ENCODE data around the gene RASA3. TPM values are rescaled to one million over a fixed set of nuclear protein-coding genes. Genes with fewer than 3 reads are reported as not detected.

The RASA3 gene
- total RNA-seq, 1 experiment from 2014 or later, result 18.6 TPM

DNA sequence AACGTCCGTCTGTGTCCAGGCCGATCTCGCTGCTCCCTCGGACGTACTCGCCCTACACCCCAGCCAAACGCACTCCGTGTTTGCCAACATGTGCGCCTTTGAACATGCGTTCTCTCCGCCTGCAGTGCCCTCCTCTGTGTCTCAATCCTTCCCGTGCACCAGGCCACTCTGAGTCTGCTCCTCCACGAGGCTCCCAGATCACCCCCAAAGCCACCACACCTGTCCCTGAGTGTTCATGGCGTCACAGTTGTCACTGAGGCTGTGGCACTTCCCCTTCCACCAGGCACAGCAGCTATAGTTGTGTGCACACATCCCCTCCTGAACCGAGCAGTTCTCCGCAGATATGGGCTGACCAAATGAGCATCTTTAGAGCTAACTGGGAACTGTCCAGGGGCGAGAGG, 35.6 kb downstream of the RASA3 start:
- Histone ChIP-seq H3K36me3 (ENCODE audit: control insufficient read depth in 1 of 2, insufficient read depth in 2 of 2, low read length in 2 of 2) (no peaks in the 10 kb centered on the region), H3K4me3 (replicated peaks in 1 of 2; ENCODE audit: low read depth in 1 of 2, low read length in 2 of 2) (no peak overlapping the region), H3K27me3 (ENCODE audit: insufficient read depth, low read length) (no peaks in the 10 kb centered on the region), H3K9me2 (ENCODE audit: insufficient read depth) (no peaks in the 10 kb centered on the region), H3K4me2 (ENCODE audit: low read length) (no peak overlapping the region), H3K27ac (ENCODE audit: low read depth, low read length) (no peak overlapping the region), H3K4me1 (ENCODE audit: control insufficient read depth in 1 of 2, insufficient read depth in 2 of 2, low read length in 2 of 2) (peaks cover 0 to 13% of the 10 kb centered on the region in 2 experiments; a peak in 2 of 4 replicates), H2AFZ (ENCODE audit: low read depth, low read length, poor library complexity, severe bottlenecking) (no peak overlapping the region), H3K79me2 (ENCODE audit: insufficient read depth, low read length) (peaks cover 30% of the 10 kb centered on the region; the same call in 1 of the 2 replicates), H3K9me3 (ENCODE audit: control insufficient read depth in 1 of 2, insufficient read depth in 1 of 2, low read depth in 1 of 2, low read length in 2 of 2) (peaks cover 0 to 4% of the 10 kb centered on the region in 2 experiments; a peak in 2 of 4 replicates), H3K9ac (ENCODE audit: low read length) (no peak overlapping the region), H4K20me1 (ENCODE audit: insufficient read depth) (no peaks in the 10 kb centered on the region)
- CTCF ChIA-PET, result no interaction called here
- no TSS peak for BruUV-seq (replicated peaks)
- RAD21 ChIA-PET (ENCODE audit: low non-redundant PET in 1 of 2, low total read pairs in 2 of 2, uncharacterized antibody in 2 of 2, unreplicated experiment in 2 of 2), result no interaction called here
- DNase-seq (ENCODE audit: low read depth, low spot score) (no peak), ATAC-seq (no peak)
- intact Hi-C loops (cut with micrococcal nuclease), result no loop called here
- TF ChIP-seq, protein P1, sequence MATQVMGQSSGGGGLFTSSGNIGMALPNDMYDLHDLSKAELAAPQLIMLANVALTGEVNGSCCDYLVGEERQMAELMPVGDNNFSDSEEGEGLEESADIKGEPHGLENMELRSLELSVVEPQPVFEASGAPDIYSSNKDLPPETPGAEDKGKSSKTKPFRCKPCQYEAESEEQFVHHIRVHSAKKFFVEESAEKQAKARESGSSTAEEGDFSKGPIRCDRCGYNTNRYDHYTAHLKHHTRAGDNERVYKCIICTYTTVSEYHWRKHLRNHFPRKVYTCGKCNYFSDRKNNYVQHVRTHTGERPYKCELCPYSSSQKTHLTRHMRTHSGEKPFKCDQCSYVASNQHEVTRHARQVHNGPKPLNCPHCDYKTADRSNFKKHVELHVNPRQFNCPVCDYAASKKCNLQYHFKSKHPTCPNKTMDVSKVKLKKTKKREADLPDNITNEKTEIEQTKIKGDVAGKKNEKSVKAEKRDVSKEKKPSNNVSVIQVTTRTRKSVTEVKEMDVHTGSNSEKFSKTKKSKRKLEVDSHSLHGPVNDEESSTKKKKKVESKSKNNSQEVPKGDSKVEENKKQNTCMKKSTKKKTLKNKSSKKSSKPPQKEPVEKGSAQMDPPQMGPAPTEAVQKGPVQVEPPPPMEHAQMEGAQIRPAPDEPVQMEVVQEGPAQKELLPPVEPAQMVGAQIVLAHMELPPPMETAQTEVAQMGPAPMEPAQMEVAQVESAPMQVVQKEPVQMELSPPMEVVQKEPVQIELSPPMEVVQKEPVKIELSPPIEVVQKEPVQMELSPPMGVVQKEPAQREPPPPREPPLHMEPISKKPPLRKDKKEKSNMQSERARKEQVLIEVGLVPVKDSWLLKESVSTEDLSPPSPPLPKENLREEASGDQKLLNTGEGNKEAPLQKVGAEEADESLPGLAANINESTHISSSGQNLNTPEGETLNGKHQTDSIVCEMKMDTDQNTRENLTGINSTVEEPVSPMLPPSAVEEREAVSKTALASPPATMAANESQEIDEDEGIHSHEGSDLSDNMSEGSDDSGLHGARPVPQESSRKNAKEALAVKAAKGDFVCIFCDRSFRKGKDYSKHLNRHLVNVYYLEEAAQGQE (IDR thresholded peaks at IDR 0.05; ENCODE audit: low read depth), result no peak
- TF ChIP-seq, protein P2, sequence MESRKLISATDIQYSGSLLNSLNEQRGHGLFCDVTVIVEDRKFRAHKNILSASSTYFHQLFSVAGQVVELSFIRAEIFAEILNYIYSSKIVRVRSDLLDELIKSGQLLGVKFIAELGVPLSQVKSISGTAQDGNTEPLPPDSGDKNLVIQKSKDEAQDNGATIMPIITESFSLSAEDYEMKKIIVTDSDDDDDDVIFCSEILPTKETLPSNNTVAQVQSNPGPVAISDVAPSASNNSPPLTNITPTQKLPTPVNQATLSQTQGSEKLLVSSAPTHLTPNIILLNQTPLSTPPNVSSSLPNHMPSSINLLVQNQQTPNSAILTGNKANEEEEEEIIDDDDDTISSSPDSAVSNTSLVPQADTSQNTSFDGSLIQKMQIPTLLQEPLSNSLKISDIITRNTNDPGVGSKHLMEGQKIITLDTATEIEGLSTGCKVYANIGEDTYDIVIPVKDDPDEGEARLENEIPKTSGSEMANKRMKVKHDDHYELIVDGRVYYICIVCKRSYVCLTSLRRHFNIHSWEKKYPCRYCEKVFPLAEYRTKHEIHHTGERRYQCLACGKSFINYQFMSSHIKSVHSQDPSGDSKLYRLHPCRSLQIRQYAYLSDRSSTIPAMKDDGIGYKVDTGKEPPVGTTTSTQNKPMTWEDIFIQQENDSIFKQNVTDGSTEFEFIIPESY (IDR thresholded peaks at IDR 0.05; ENCODE audit: extremely low read depth, insufficient replicate concordance, low read length), result no peak
- no peak for TF ChIP-seq SP1 (IDR thresholded peaks at IDR 0.05; ENCODE audit: low read depth)
- TF ChIP-seq EZH2phosphoT487 (IDR thresholded peaks at IDR 0.05; ENCODE audit: borderline replicate concordance), result no peak
- no peak for TF ChIP-seq ZFX (IDR thresholded peaks at IDR 0.05)
- no peak for TF ChIP-seq EGR1 (IDR thresholded peaks at IDR 0.05; ENCODE audit: low read depth)
- TF ChIP-seq, protein P3, sequence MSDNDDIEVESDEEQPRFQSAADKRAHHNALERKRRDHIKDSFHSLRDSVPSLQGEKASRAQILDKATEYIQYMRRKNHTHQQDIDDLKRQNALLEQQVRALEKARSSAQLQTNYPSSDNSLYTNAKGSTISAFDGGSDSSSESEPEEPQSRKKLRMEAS (IDR thresholded peaks at IDR 0.05), result no peak
- no peak for TF ChIP-seq FOSL1 (IDR thresholded peaks at IDR 0.05; ENCODE audit: low read depth)
- no peak for TF ChIP-seq ELF1 (IDR thresholded peaks at IDR 0.05; ENCODE audit: borderline replicate concordance, low read depth)
- no peak for TF ChIP-seq CBX3 (IDR thresholded peaks at IDR 0.05; ENCODE audit: low read depth)
- no peak for TF ChIP-seq YY1 (IDR thresholded peaks at IDR 0.05; ENCODE audit: extremely low read depth, insufficient replicate concordance, low read depth, low read length)
- TF ChIP-seq, protein P4, sequence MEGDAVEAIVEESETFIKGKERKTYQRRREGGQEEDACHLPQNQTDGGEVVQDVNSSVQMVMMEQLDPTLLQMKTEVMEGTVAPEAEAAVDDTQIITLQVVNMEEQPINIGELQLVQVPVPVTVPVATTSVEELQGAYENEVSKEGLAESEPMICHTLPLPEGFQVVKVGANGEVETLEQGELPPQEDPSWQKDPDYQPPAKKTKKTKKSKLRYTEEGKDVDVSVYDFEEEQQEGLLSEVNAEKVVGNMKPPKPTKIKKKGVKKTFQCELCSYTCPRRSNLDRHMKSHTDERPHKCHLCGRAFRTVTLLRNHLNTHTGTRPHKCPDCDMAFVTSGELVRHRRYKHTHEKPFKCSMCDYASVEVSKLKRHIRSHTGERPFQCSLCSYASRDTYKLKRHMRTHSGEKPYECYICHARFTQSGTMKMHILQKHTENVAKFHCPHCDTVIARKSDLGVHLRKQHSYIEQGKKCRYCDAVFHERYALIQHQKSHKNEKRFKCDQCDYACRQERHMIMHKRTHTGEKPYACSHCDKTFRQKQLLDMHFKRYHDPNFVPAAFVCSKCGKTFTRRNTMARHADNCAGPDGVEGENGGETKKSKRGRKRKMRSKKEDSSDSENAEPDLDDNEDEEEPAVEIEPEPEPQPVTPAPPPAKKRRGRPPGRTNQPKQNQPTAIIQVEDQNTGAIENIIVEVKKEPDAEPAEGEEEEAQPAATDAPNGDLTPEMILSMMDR (IDR thresholded peaks at IDR 0.05 in 2 of 3, conservative IDR thresholded peaks at IDR 0.05 in 1 of 3; ENCODE audit: borderline replicate concordance in 1 of 3, insufficient read depth in 1 of 3, low read depth in 2 of 3, low read length in 2 of 3), result no peak
- TF ChIP-seq JUND (IDR thresholded peaks at IDR 0.05), result no peak
- no peak for TF ChIP-seq POLR2A (IDR thresholded peaks at IDR 0.05; ENCODE audit: borderline replicate concordance, extremely low read depth, insufficient read depth, insufficient read length)
- TF ChIP-seq SRF (IDR thresholded peaks at IDR 0.05; ENCODE audit: low read depth), result no peak
- TF ChIP-seq POLR2AphosphoS5 (IDR thresholded peaks at IDR 0.05; ENCODE audit: low read depth, low read length), result no peak
- no peak for TF ChIP-seq ZNF274 (IDR thresholded peaks at IDR 0.05; ENCODE audit: low read depth, low read length)
- TF ChIP-seq SIN3A (IDR thresholded peaks at IDR 0.05; ENCODE audit: low read depth), result no peak
- no peak for TF ChIP-seq RAD21 (IDR thresholded peaks at IDR 0.05; ENCODE audit: low read depth)
- POLR2A ChIA-PET, result no interaction called here

Measured in HCT116 (cell line).